ENCODE measurements around the gene GHR. TPM values are rescaled to one million over a fixed set of nuclear protein-coding genes. Genes with fewer than 3 reads are reported as not detected.

Gene GHR
- total and polyA plus RNA-seq, 10 of the 15 experiments (the other 5 are each of a cell fraction or from before 2014, with no cell fraction given): 0.23 to 10.2 (median 0.48) TPM

DNA sequence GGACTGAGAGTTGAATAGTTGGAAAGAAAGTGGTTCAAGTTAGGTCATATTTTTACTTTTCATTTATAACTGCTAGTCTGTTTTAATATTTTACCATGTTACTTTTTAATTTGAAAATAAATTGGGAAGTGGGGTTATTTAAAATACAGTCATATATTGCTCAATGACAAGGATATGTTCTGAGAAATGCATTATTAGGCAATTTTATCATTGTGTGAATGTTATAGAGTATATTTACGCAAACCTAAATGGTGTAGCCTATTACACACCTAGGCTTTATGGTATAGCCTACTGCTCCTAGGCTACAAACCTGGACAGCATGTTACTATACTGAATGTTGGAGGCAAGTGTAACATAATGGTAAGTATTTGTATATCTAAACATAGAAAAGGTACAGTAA lies 338.6 kb downstream of the GHR start (continued):
- TF ChIP-seq, protein P1, sequence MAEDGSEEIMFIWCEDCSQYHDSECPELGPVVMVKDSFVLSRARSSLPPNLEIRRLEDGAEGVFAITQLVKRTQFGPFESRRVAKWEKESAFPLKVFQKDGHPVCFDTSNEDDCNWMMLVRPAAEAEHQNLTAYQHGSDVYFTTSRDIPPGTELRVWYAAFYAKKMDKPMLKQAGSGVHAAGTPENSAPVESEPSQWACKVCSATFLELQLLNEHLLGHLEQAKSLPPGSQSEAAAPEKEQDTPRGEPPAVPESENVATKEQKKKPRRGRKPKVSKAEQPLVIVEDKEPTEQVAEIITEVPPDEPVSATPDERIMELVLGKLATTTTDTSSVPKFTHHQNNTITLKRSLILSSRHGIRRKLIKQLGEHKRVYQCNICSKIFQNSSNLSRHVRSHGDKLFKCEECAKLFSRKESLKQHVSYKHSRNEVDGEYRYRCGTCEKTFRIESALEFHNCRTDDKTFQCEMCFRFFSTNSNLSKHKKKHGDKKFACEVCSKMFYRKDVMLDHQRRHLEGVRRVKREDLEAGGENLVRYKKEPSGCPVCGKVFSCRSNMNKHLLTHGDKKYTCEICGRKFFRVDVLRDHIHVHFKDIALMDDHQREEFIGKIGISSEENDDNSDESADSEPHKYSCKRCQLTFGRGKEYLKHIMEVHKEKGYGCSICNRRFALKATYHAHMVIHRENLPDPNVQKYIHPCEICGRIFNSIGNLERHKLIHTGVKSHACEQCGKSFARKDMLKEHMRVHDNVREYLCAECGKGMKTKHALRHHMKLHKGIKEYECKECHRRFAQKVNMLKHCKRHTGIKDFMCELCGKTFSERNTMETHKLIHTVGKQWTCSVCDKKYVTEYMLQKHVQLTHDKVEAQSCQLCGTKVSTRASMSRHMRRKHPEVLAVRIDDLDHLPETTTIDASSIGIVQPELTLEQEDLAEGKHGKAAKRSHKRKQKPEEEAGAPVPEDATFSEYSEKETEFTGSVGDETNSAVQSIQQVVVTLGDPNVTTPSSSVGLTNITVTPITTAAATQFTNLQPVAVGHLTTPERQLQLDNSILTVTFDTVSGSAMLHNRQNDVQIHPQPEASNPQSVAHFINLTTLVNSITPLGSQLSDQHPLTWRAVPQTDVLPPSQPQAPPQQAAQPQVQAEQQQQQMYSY (CRISPR knock-in tag; IDR thresholded peaks at IDR 0.05): no peak
- TF ChIP-seq WRNIP1 (IDR thresholded peaks at IDR 0.05; ENCODE audit: borderline replicate concordance, low read depth, low read length) (no peak), RAD51 (IDR thresholded peaks at IDR 0.05) (no peak), SIX5 (IDR thresholded peaks at IDR 0.05; ENCODE audit: low read depth, low read length, severe bottlenecking) (no peak), PAX8 (IDR thresholded peaks at IDR 0.05) (no peak)
- TF ChIP-seq, protein P2, sequence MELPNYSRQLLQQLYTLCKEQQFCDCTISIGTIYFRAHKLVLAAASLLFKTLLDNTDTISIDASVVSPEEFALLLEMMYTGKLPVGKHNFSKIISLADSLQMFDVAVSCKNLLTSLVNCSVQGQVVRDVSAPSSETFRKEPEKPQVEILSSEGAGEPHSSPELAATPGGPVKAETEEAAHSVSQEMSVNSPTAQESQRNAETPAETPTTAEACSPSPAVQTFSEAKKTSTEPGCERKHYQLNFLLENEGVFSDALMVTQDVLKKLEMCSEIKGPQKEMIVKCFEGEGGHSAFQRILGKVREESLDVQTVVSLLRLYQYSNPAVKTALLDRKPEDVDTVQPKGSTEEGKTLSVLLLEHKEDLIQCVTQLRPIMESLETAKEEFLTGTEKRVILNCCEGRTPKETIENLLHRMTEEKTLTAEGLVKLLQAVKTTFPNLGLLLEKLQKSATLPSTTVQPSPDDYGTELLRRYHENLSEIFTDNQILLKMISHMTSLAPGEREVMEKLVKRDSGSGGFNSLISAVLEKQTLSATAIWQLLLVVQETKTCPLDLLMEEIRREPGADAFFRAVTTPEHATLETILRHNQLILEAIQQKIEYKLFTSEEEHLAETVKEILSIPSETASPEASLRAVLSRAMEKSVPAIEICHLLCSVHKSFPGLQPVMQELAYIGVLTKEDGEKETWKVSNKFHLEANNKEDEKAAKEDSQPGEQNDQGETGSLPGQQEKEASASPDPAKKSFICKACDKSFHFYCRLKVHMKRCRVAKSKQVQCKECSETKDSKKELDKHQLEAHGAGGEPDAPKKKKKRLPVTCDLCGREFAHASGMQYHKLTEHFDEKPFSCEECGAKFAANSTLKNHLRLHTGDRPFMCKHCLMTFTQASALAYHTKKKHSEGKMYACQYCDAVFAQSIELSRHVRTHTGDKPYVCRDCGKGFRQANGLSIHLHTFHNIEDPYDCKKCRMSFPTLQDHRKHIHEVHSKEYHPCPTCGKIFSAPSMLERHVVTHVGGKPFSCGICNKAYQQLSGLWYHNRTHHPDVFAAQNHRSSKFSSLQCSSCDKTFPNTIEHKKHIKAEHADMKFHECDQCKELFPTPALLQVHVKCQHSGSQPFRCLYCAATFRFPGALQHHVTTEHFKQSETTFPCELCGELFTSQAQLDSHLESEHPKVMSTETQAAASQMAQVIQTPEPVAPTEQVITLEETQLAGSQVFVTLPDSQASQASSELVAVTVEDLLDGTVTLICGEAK (IDR thresholded peaks at IDR 0.05; ENCODE audit: borderline replicate concordance): no peak
- TF ChIP-seq, protein P3, sequence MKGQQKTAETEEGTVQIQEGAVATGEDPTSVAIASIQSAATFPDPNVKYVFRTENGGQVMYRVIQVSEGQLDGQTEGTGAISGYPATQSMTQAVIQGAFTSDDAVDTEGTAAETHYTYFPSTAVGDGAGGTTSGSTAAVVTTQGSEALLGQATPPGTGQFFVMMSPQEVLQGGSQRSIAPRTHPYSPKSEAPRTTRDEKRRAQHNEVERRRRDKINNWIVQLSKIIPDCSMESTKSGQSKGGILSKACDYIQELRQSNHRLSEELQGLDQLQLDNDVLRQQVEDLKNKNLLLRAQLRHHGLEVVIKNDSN (IDR thresholded peaks at IDR 0.05; ENCODE audit: borderline replicate concordance, extremely low read length, insufficient read depth, low read depth, low read length): no peak

All from GM12878 (cell line).